HFFc6 (cell line): ENCODE results near the gene OLIG1. TPM values are rescaled to one million over a fixed set of nuclear protein-coding genes. Genes with fewer than 3 reads are reported as not detected.

ENCODE experiments used
- DNase-seq: peaks from one replicate; pipeline ENCODE4 v3.0.0-alpha.2; 2018
- H3K27ac Mint-ChIP-seq: 2 replicates; pipeline ENCODE4 v1.8.0; 2020; ENCODE audit warnings: mild to moderate bottlenecking, mixed read lengths
- H3K27me3 Mint-ChIP-seq: 2 replicates; pipeline ENCODE4 v1.8.0; 2021; ENCODE audit warnings: mild to moderate bottlenecking, moderate library complexity, mixed read lengths; ENCODE audit not compliant: insufficient read depth
- H3K36me3 Mint-ChIP-seq: 2 replicates; pipeline ENCODE4 v1.8.0; 2021; ENCODE audit warnings: low read depth, mixed read lengths
- H3K4me1 Mint-ChIP-seq: 2 replicates; pipeline ENCODE4 v1.8.0; 2020; ENCODE audit warnings: low read depth, mixed read lengths
- H3K4me3 Mint-ChIP-seq: 2 replicates; pipeline ENCODE4 v1.8.0; 2020; ENCODE audit warnings: mild to moderate bottlenecking, moderate library complexity, mixed read lengths
- H3K9me3 Mint-ChIP-seq: 2 replicates; pipeline ENCODE4 v1.8.0; 2020; ENCODE audit warnings: mild to moderate bottlenecking, mixed read lengths
- total RNA-seq, 6 experiments: library from RNA; stranded (reverse); fragmentation: NEBNext Ultra II Directional; extraction: Animal tissue kit (Norgen Biotek cat#: 25700); gene quantifications; 2 replicates in 1 of 6; 3 replicates in 5 of 6; pipeline ENCODE4 v1.2.3, GENCODE V29; 2021
- TF ChIP-seq, protein P1 (sequence below): fragments of 200-600 bp; sonication (generic); IDR thresholded peaks from 2 replicates; pipeline ENCODE4 v1.5.0; 2021; ENCODE audit warnings: antibody characterized with exemption, mild to moderate bottlenecking

Gene OLIG1
- total RNA-seq, 6 experiments from 2014 or later, result not detected

DNA sequence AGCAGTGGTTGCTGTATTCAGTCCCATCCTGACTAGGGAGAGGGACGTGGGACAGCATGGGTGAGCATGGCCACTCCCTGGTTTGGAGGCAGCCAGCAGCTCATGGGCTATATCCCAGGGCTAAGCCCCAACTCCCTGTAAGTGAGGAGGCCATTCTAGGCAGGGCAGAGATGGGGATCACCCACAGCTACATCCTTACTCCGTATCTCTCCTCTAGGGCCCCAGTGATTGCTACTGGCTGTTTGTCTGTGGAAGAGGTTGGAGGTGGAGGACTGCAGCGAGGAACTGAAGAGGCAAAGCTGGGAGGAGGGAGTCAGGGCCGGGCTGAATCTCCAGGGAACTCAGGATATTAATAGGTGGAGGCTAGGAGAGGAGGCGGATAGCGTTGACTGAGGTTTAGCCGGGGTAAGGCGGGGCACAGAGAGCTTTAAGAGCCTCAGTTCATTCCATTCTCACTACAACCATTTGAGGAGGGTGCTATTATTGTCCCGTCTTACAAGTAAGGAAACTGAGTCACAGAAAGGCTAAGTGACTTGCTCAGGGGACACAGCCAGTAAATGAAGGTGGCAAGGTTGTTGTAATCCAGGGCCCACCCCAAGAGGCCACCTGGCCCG lies 37.4 kb upstream of the OLIG1 start:
- H3K27me3 Mint-ChIP-seq, result peaks cover 60% of the 10 kb centered on the region
- H3K4me1 Mint-ChIP-seq, result peaks cover 15% of the 10 kb centered on the region
- no peaks in the 10 kb centered on the region for H3K36me3 Mint-ChIP-seq
- no peak overlapping the region for H3K4me3 Mint-ChIP-seq
- no peaks in the 10 kb centered on the region for H3K9me3 Mint-ChIP-seq
- no peak overlapping the region for H3K27ac Mint-ChIP-seq
- TF ChIP-seq, protein P1, sequence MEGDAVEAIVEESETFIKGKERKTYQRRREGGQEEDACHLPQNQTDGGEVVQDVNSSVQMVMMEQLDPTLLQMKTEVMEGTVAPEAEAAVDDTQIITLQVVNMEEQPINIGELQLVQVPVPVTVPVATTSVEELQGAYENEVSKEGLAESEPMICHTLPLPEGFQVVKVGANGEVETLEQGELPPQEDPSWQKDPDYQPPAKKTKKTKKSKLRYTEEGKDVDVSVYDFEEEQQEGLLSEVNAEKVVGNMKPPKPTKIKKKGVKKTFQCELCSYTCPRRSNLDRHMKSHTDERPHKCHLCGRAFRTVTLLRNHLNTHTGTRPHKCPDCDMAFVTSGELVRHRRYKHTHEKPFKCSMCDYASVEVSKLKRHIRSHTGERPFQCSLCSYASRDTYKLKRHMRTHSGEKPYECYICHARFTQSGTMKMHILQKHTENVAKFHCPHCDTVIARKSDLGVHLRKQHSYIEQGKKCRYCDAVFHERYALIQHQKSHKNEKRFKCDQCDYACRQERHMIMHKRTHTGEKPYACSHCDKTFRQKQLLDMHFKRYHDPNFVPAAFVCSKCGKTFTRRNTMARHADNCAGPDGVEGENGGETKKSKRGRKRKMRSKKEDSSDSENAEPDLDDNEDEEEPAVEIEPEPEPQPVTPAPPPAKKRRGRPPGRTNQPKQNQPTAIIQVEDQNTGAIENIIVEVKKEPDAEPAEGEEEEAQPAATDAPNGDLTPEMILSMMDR, result no peak
- no peak for DNase-seq

- H3K27ac Mint-ChIP-seq, result no peak overlapping the region
- no peaks in the 10 kb centered on the region for H3K9me3 Mint-ChIP-seq
- H3K4me3 Mint-ChIP-seq, result no peak overlapping the region
- peaks cover 18% of the 10 kb centered on the region for H3K4me1 Mint-ChIP-seq
- TF ChIP-seq, protein P1, result no peak
- peaks cover 57% of the 10 kb centered on the region for H3K27me3 Mint-ChIP-seq
- DNase-seq, result no peak
- H3K36me3 Mint-ChIP-seq, result no peaks in the 10 kb centered on the region
Measured at GRCh38 chr21:33033094-33033951, 36.6 kb upstream of the OLIG1 start.

DNA sequence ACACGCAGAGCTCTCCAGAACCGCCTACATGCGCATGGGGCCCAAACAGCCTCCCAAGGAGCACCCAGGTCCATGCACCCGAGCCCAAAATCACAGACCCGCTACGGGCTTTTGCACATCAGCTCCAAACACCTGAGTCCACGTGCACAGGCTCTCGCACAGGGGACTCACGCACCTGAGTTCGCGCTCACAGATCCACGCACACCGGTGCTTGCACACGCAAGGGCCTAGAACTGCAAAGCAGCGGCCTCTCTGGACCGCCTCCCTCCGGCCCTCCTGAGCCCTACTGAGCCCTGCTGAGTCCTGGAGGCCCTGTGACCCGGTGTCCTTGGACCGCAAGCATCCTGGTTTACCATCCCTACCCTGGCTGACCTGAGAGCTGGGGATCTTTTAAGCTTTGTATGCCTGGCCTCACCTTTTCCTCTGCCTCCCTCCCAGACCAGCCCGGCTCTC lies 36.0 kb upstream of the OLIG1 start:
- no peaks in the 10 kb centered on the region for H3K36me3 Mint-ChIP-seq
- no peak for DNase-seq
- TF ChIP-seq, protein P1, result no peak
- H3K4me1 Mint-ChIP-seq, result peaks cover 18% of the 10 kb centered on the region
- no peaks in the 10 kb centered on the region for H3K9me3 Mint-ChIP-seq
- peaks cover 51% of the 10 kb centered on the region for H3K27me3 Mint-ChIP-seq
- no peak overlapping the region for H3K4me3 Mint-ChIP-seq
- no peak overlapping the region for H3K27ac Mint-ChIP-seq

GRCh38 chr21:33035147-33035546 lies 34.8 kb upstream of the OLIG1 start:
- Mint-ChIP-seq H3K9me3 (no peaks in the 10 kb centered on the region), H3K36me3 (no peaks in the 10 kb centered on the region), H3K4me1 (peaks cover 18% of the 10 kb centered on the region), H3K27ac (no peak overlapping the region), H3K27me3 (peaks cover 39% of the 10 kb centered on the region), H3K4me3 (no peak overlapping the region)
- TF ChIP-seq, protein P1, result no peak
- no peak for DNase-seq

GRCh38 chr21:33036430-33037162 lies 33.3 kb upstream of the OLIG1 start:
- peaks cover 23% of the 10 kb centered on the region for H3K4me1 Mint-ChIP-seq
- TF ChIP-seq, protein P1, result no peak
- no peaks in the 10 kb centered on the region for H3K36me3 Mint-ChIP-seq
- no peaks in the 10 kb centered on the region for H3K9me3 Mint-ChIP-seq
- peak overlapping the region; percentile 31; the same call in 1 of the 2 replicates for H3K4me3 Mint-ChIP-seq
- peak overlapping the region; percentile 58 for H3K27ac Mint-ChIP-seq
- peaks cover 26% of the 10 kb centered on the region for H3K27me3 Mint-ChIP-seq
- DNase-seq, result peak; percentile 49
